Astrocyte (in vitro differentiated cells and primary cell): ENCODE measurements around the gene PIMREG. TPM values are rescaled to one million over a fixed set of nuclear protein-coding genes. Genes with fewer than 3 reads are reported as not detected.

Experiments used
- DNase-seq: peaks from one replicate; pipeline ENCODE4 v3.0.0-alpha.2; 2010; ENCODE audit warnings: low read depth
- FAIRE-seq: peaks from 2 replicates; lab custom pipeline; 2011; peaks lifted over from hg19 to GRCh38; lab: Jason Lieb, UNC
- H2AFZ ChIP-seq: 2 replicates; pipeline ENCODE4 v1.6.0; 2012; ENCODE audit warnings: low read depth, low read length, inconsistent platforms
- H3K27ac ChIP-seq: 2 replicates; pipeline ENCODE4 v1.5.1; 2011; ENCODE audit warnings: low read depth, low read length, inconsistent platforms
- H3K27me3 ChIP-seq: 2 replicates; pipeline ENCODE4 v1.6.0; 2011; ENCODE audit warnings: low read length, inconsistent platforms; ENCODE audit not compliant: insufficient read depth
- H3K36me3 ChIP-seq: 2 replicates; pipeline ENCODE4 v1.5.1; 2011; ENCODE audit warnings: low read length, inconsistent platforms; ENCODE audit not compliant: insufficient read depth
- H3K4me1 ChIP-seq: 2 replicates; pipeline ENCODE4 v1.5.1; 2011; ENCODE audit warnings: low read length, inconsistent platforms; ENCODE audit not compliant: insufficient read depth
- H3K4me2 ChIP-seq: 2 replicates; pipeline ENCODE4 v1.6.0; 2012; ENCODE audit warnings: low read length, inconsistent platforms
- H3K4me3 ChIP-seq: 2 replicates; pipeline ENCODE4 v1.5.1; 2011; ENCODE audit warnings: low read depth, mild to moderate bottlenecking, low read length, inconsistent platforms; ENCODE audit not compliant: insufficient read depth
- H3K79me2 ChIP-seq: 2 replicates; pipeline ENCODE4 v1.6.0; 2012; ENCODE audit warnings: mild to moderate bottlenecking, low read length, inconsistent platforms; ENCODE audit not compliant: insufficient read depth
- H3K9ac ChIP-seq: 2 replicates; pipeline ENCODE4 v1.6.0; 2012; ENCODE audit warnings: mild to moderate bottlenecking, low read length, inconsistent platforms
- H3K9me3 ChIP-seq: 2 replicates; pipeline ENCODE4 v1.5.1; 2012; ENCODE audit warnings: low read depth, mild to moderate bottlenecking, low read length, inconsistent platforms; ENCODE audit not compliant: insufficient read depth
- H4K20me1 ChIP-seq: 2 replicates; pipeline ENCODE4 v1.6.0; 2012; ENCODE audit warnings: low read length, inconsistent platforms; ENCODE audit not compliant: insufficient read depth
- H3K27ac Mint-ChIP-seq: one replicate; pipeline ENCODE4 v1.8.0; 2021; ENCODE audit warnings: mild to moderate bottlenecking, mixed read lengths; ENCODE audit not compliant: unreplicated experiment
- H3K27me3 Mint-ChIP-seq: one replicate; pipeline ENCODE4 v1.8.0; 2021; ENCODE audit warnings: low read depth, mixed read lengths; ENCODE audit not compliant: unreplicated experiment
- H3K36me3 Mint-ChIP-seq: one replicate; pipeline ENCODE4 v1.8.0; 2021; ENCODE audit warnings: low read depth, mixed read lengths; ENCODE audit not compliant: unreplicated experiment
- H3K4me1 Mint-ChIP-seq: one replicate; pipeline ENCODE4 v1.8.0; 2021; ENCODE audit warnings: low read depth, mixed read lengths; ENCODE audit not compliant: unreplicated experiment
- H3K4me3 Mint-ChIP-seq: one replicate; pipeline ENCODE4 v1.8.0; 2021; ENCODE audit warnings: mild to moderate bottlenecking, moderate library complexity, mixed read lengths; ENCODE audit not compliant: unreplicated experiment
- H3K9me3 Mint-ChIP-seq: one replicate; pipeline ENCODE4 v1.8.0; 2021; ENCODE audit warnings: mild to moderate bottlenecking, mixed read lengths; ENCODE audit not compliant: unreplicated experiment
- EZH2 ChIP-seq: IDR thresholded peaks from 2 replicates; pipeline ENCODE4 v1.6.1; 2012; ENCODE audit warnings: mild to moderate bottlenecking, low read length, inconsistent platforms; ENCODE audit not compliant: insufficient read depth
- total RNA-seq: library from RNA; stranded (reverse); gene quantifications from 2 replicates; pipeline ENCODE4 v1.2.1, GENCODE V29; 2021
- TF ChIP-seq, protein P1 (sequence below): IDR thresholded peaks from 2 replicates; pipeline ENCODE4 v1.5.1; 2011; ENCODE audit warnings: low read depth, mild to moderate bottlenecking, inconsistent platforms, low read length, moderate library complexity; ENCODE audit not compliant: insufficient read depth

PIMREG gene
- total RNA-seq, 1 donor from 2014 or later, result 2.6 TPM

DNA sequence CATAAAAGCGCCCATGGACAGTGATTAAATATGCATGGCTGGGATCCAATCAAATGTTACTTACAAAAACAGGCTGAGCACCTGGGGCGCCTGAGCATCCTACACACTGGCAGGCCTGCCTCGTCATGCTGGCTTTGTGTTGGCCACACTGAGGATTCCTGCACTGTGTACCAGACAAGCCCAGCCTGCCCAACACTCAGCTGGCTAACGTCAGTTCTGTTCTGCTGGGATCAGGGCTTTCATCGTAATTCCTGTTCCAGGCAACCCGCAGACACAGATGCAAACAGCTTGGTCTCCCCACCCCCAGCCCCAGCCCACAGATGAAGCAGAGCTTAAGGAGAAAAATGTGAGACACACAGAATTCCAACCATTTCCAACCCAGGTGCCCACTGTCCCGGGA, 30.7 kb downstream of the PIMREG start:
- no peak overlapping the region for H3K27ac Mint-ChIP-seq
- no peaks in the 10 kb centered on the region for H3K79me2 ChIP-seq
- no peak overlapping the region for H3K4me2 ChIP-seq
- peaks cover 3% of the 10 kb centered on the region for H3K36me3 Mint-ChIP-seq
- peaks cover 33% of the 10 kb centered on the region for H3K27me3 Mint-ChIP-seq
- H3K4me3 ChIP-seq, result no peak overlapping the region
- peaks cover 14% of the 10 kb centered on the region for H3K4me1 ChIP-seq
- DNase-seq (no peak), FAIRE-seq (no peak)
- peaks cover 8% of the 10 kb centered on the region for H3K4me1 Mint-ChIP-seq
- H3K27ac ChIP-seq, result no peak overlapping the region
- TF ChIP-seq EZH2, result no peak
- TF ChIP-seq, protein P1, sequence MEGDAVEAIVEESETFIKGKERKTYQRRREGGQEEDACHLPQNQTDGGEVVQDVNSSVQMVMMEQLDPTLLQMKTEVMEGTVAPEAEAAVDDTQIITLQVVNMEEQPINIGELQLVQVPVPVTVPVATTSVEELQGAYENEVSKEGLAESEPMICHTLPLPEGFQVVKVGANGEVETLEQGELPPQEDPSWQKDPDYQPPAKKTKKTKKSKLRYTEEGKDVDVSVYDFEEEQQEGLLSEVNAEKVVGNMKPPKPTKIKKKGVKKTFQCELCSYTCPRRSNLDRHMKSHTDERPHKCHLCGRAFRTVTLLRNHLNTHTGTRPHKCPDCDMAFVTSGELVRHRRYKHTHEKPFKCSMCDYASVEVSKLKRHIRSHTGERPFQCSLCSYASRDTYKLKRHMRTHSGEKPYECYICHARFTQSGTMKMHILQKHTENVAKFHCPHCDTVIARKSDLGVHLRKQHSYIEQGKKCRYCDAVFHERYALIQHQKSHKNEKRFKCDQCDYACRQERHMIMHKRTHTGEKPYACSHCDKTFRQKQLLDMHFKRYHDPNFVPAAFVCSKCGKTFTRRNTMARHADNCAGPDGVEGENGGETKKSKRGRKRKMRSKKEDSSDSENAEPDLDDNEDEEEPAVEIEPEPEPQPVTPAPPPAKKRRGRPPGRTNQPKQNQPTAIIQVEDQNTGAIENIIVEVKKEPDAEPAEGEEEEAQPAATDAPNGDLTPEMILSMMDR, result no peak
- H2AFZ ChIP-seq, result no peak overlapping the region
- no peaks in the 10 kb centered on the region for H3K9me3 ChIP-seq
- H3K4me3 Mint-ChIP-seq, result no peak overlapping the region
- peaks cover 9% of the 10 kb centered on the region for H3K27me3 ChIP-seq
- no peaks in the 10 kb centered on the region for H3K36me3 ChIP-seq
- H4K20me1 ChIP-seq, result peaks cover 6% of the 10 kb centered on the region
- no peaks in the 10 kb centered on the region for H3K9me3 Mint-ChIP-seq
- no peak overlapping the region for H3K9ac ChIP-seq

DNA sequence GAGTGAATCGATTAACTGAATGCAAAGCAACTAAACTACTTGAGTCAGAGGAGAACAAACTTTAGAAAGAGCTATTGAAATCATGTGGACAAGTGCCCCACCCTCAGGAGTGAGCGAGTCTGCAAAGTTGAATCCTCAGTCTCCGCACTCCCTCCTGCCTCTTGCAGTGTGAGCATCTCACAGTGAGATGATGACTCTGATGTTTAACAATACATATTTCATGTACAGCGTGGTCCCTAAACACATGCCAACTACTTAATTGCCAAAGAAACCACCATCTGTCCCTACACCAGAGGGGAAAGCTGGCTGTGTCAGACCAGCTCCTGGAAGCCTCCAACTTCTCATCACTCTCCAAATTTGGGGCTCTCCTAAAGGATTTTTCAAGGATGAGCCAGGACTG, 31.2 kb downstream of the PIMREG start:
- Histone ChIP-seq H3K9ac (no peak overlapping the region), H3K4me1 (peaks cover 14% of the 10 kb centered on the region), H2AFZ (no peak overlapping the region), H3K9me3 (no peaks in the 10 kb centered on the region), H3K79me2 (no peaks in the 10 kb centered on the region), H3K27ac (no peak overlapping the region), H4K20me1 (peaks cover 6% of the 10 kb centered on the region), H3K4me3 (no peak overlapping the region), H3K4me2 (no peak overlapping the region), H3K36me3 (no peaks in the 10 kb centered on the region), H3K27me3 (peaks cover 10% of the 10 kb centered on the region)
- Mint-ChIP-seq H3K4me3 (no peak overlapping the region), H3K27me3 (peaks cover 35% of the 10 kb centered on the region), H3K27ac (no peak overlapping the region), H3K9me3 (no peaks in the 10 kb centered on the region), H3K36me3 (peaks cover 3% of the 10 kb centered on the region), H3K4me1 (peaks cover 8% of the 10 kb centered on the region)
- FAIRE-seq (no peak), DNase-seq (no peak)
- no peak for TF ChIP-seq EZH2
- TF ChIP-seq, protein P1, result no peak

DNA sequence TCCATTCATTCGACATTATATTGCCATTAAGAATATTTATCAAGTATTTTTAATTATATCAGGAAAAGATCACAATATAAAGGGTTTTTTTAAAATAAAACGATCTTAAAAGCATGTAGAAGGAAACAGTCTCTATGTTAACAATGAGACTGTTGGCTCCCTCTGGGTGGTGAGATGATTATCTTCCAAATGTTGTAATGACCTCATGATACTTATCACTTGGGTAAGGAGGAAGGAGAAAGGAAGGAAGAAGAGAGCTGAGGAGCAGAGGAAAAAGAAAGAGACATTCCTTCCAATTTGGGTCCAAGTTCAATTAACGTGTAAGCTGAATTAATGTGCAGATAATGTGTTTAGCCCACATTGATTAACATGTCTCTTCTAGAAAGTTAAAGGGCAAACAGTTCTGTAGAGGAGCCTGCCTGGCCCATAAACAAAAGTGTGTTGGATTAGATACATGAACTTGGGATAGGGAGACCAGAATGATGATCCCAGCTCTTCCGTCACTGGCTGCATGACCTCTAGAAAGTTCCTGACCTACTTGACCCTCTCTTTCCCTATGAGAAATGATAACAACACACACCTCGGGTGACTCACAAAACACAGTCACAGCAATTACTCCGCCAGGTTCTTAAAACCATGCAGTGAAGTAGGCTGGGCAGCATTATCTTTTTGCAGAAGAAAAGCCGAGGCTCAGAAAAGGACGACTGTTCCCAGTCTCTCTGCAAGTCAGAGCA, 32.0 kb downstream of the PIMREG start:
- DNase-seq (no peak), FAIRE-seq (no peak)
- H2AFZ ChIP-seq, result no peak overlapping the region
- H3K9ac ChIP-seq, result no peak overlapping the region
- H3K79me2 ChIP-seq, result no peaks in the 10 kb centered on the region
- H3K27me3 ChIP-seq, result peaks cover 10% of the 10 kb centered on the region
- peaks cover 9% of the 10 kb centered on the region for H3K4me1 ChIP-seq
- Mint-ChIP-seq H3K4me1 (peaks cover 8% of the 10 kb centered on the region), H3K27me3 (peaks cover 40% of the 10 kb centered on the region), H3K27ac (no peak overlapping the region), H3K9me3 (no peaks in the 10 kb centered on the region), H3K36me3 (peaks cover 3% of the 10 kb centered on the region), H3K4me3 (no peak overlapping the region)
- H3K9me3 ChIP-seq, result no peaks in the 10 kb centered on the region
- H3K4me3 ChIP-seq, result no peak overlapping the region
- TF ChIP-seq, protein P1, result no peak
- no peak for TF ChIP-seq EZH2
- no peak overlapping the region for H3K27ac ChIP-seq
- H4K20me1 ChIP-seq, result peaks cover 6% of the 10 kb centered on the region
- H3K36me3 ChIP-seq, result no peaks in the 10 kb centered on the region
- H3K4me2 ChIP-seq, result no peak overlapping the region
